A673 (cell line): ENCODE data around the gene CNTN2. TPM values are rescaled to one million over a fixed set of nuclear protein-coding genes. Genes with fewer than 3 reads are reported as not detected.

Experiments used
- BruUV-seq: library from RNA; stranded (reverse); fragments of 400-500 nt; replicated peaks from 2 replicates; lab custom pipeline; 2021; lab: Mats Ljungman, UMichigan
- CTCF ChIA-PET: fragments of 300-600 bp; sonication (Branson Sonifier 250); formaldehyde crosslinking; loops from one replicate; lab custom pipeline; 2022; ENCODE audit warnings: antibody characterized with exemption; lab: Charles Lee
- POLR2A ChIA-PET: fragments of 300-600 bp; sonication (Branson Sonifier 250); formaldehyde crosslinking; loops from one replicate; lab custom pipeline; 2022; ENCODE audit warnings: antibody characterized with exemption; ENCODE audit not compliant: low non-redundant PET; lab: Charles Lee
- DNase-seq: peaks from one replicate; pipeline ENCODE4 v3.0.0-alpha.2; 2015; ENCODE audit warnings: low spot score
- H3K27ac ChIP-seq: fragments of 200-600 bp; sonication (generic); 2 replicates; pipeline ENCODE4 v1.5.1; 2016; ENCODE audit warnings: mixed run types, low read depth, mild to moderate bottlenecking, mixed read lengths, antibody characterized with exemption, low read length; ENCODE audit not compliant: poor library complexity, severe bottlenecking
- H3K27me3 ChIP-seq: fragments of 200-600 bp; sonication (generic); replicated peaks from 2 replicates; pipeline ENCODE4 v1.6.1; 2017; ENCODE audit warnings: mixed run types, low read depth, mild to moderate bottlenecking, mixed read lengths, antibody characterized with exemption, low read length; ENCODE audit not compliant: insufficient read depth, poor library complexity
- H3K36me3 ChIP-seq: fragments of 200-600 bp; sonication (generic); 2 replicates; pipeline ENCODE4 v1.6.1; 2016; ENCODE audit warnings: mixed run types, mild to moderate bottlenecking, mixed read lengths, antibody characterized with exemption, low read length; ENCODE audit not compliant: insufficient read depth, poor library complexity, severe bottlenecking
- H3K4me1 ChIP-seq: fragments of 200-600 bp; sonication (generic); 2 replicates; pipeline ENCODE4 v1.6.1; 2017; ENCODE audit warnings: mixed run types, mild to moderate bottlenecking, mixed read lengths, antibody characterized with exemption, low read length; ENCODE audit not compliant: insufficient read depth, poor library complexity, severe bottlenecking
- H3K4me3 ChIP-seq: fragments of 200-600 bp; sonication (generic); 2 replicates; pipeline ENCODE4 v1.5.1; 2016; ENCODE audit warnings: low read depth, mixed run types, mild to moderate bottlenecking, mixed read lengths, low read length; ENCODE audit not compliant: poor library complexity, severe bottlenecking
- H3K9me3 ChIP-seq: fragments of 200-600 bp; sonication (generic); 2 replicates; pipeline ENCODE4 v1.6.1; 2016; ENCODE audit warnings: mixed run types, low read depth, mild to moderate bottlenecking, mixed read lengths, antibody characterized with exemption, low read length; ENCODE audit not compliant: poor library complexity, severe bottlenecking
- CTCF ChIP-seq: fragments of 300-800, 200-600 bp; sonication (generic); conservative IDR thresholded peaks from 2 replicates; pipeline ENCODE4 v1.5.1; 2017; ENCODE audit warnings: low read depth, mild to moderate bottlenecking, antibody characterized with exemption, low read length, moderate library complexity, mixed read lengths
- EZH2 ChIP-seq: fragments of 200-600 bp; sonication (generic); IDR thresholded peaks from 2 replicates; pipeline ENCODE4 v1.6.1; 2017; ENCODE audit warnings: borderline replicate concordance, low read depth, mild to moderate bottlenecking, mixed read lengths, antibody characterized with exemption, low read length; ENCODE audit not compliant: poor library complexity, severe bottlenecking
- intact Hi-C: fragments of 100-400 bp; cut with micrococcal nuclease; formaldehyde crosslinking; loops from one replicate; pipeline ENCODE4 v1.10.0; 2022; ENCODE audit not compliant: unreplicated experiment
- total RNA-seq: library from RNA; stranded (reverse); gene quantifications from 2 replicates; pipeline ENCODE4 v1.2.3, GENCODE V29; 2021

CNTN2 gene
- total RNA-seq, 1 experiment from 2014 or later: not detected

GRCh38 chr1:205025239-205025638, 17.8 kb upstream of the CNTN2 start:
- CTCF ChIA-PET: no interaction called here
- Histone ChIP-seq H3K27me3 (peaks cover 8% of the 10 kb centered on the region), H3K4me3 (no peak overlapping the region), H3K36me3 (no peaks in the 10 kb centered on the region), H3K4me1 (no peaks in the 10 kb centered on the region), H3K9me3 (no peaks in the 10 kb centered on the region), H3K27ac (no peak overlapping the region)
- DNase-seq: no peak
- no TSS peak for BruUV-seq
- intact Hi-C loops: no loop called here
- TF ChIP-seq EZH2 (no peak), CTCF (no peak)
- POLR2A ChIA-PET: no interaction called here

DNA sequence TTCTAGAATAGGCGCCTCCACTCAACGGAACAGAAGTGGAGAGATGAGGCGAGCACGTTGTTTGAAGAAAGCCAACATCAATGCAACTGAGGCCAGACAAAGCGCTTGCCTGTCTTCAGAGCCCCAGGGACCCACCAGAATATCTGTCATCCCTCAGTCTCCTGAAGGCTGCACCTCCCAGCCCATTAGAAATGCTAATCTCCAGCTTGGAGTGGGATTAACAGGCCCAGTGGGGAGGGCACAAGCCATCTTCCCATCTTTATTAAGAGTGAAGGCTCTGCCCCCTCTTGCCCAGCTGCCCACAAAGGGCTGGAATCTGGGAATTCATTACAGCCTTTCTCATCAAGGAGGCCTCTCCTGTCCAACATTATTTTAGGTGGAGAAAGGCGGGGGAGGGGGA, 16.8 kb upstream of the CNTN2 start:
- TF ChIP-seq CTCF: no peak
- no peak for TF ChIP-seq EZH2
- POLR2A ChIA-PET: no interaction called here
- Histone ChIP-seq H3K4me3 (no peak overlapping the region), H3K36me3 (no peaks in the 10 kb centered on the region), H3K4me1 (no peaks in the 10 kb centered on the region), H3K27ac (no peak overlapping the region), H3K9me3 (no peaks in the 10 kb centered on the region), H3K27me3 (peaks cover 6% of the 10 kb centered on the region)
- BruUV-seq: no TSS peak
- intact Hi-C loops: no loop called here
- CTCF ChIA-PET: no interaction called here
- no peak for DNase-seq

GRCh38 chr1:205028390-205028789, 14.6 kb upstream of the CNTN2 start:
- POLR2A ChIA-PET: no interaction called here
- intact Hi-C loops: no loop called here
- no peaks in the 10 kb centered on the region for H3K4me1 ChIP-seq
- H3K36me3 ChIP-seq: no peaks in the 10 kb centered on the region
- CTCF ChIA-PET: no interaction called here
- H3K9me3 ChIP-seq: no peaks in the 10 kb centered on the region
- TF ChIP-seq EZH2: no peak
- TF ChIP-seq CTCF: no peak
- no TSS peak for BruUV-seq
- DNase-seq: no peak
- H3K27ac ChIP-seq: no peak overlapping the region
- no peak overlapping the region for H3K4me3 ChIP-seq
- H3K27me3 ChIP-seq: peaks cover 6% of the 10 kb centered on the region
